Tibial nerve (tissue), 4 donors: ENCODE results near the gene LRRC4C.

Experiments used
- CTCF ChIP-seq, 5 experiments: fragments of 200-600 bp in 3 of 5; fragments of 450-650 bp in 2 of 5; sonication (generic) in 3 of 5; IDR thresholded peaks; one replicate each; pipeline ENCODE4 v1.5.1; 2016 to 2019; ENCODE audit warnings: antibody characterized with exemption in 5 of 5, mild to moderate bottlenecking in 3 of 5, moderate library complexity in 2 of 5
- EP300 ChIP-seq, 2 donors: sonication (generic); formaldehyde crosslinking; IDR thresholded peaks; one replicate each; pipeline ENCODE4 v1.6.1; 2017; ENCODE audit warnings: antibody characterized with exemption in 2 of 2, mild to moderate bottlenecking in 1 of 2
- POLR2A ChIP-seq, 2 donors: fragments of 450-650 bp; IDR thresholded peaks; one replicate each; pipeline ENCODE4 v1.6.1; 2017; ENCODE audit warnings: antibody characterized with exemption in 2 of 2, mild to moderate bottlenecking in 2 of 2, moderate library complexity in 2 of 2

- no peak for TF ChIP-seq CTCF (IDR thresholded peaks at IDR 0.05)
- no peak for TF ChIP-seq POLR2A (IDR thresholded peaks at IDR 0.05)
- TF ChIP-seq EP300 (IDR thresholded peaks at IDR 0.05): no peak
Measured at GRCh38 chr11:40688369-40688768, 771.1 kb downstream of the LRRC4C start.
